Fibroblast of the aortic adventitia (primary cell): ENCODE data around the gene C2orf92. TPM values are rescaled to one million over a fixed set of nuclear protein-coding genes. Genes with fewer than 3 reads are reported as not detected.

Source experiments
- DNase-seq: peaks from one replicate; pipeline ENCODE4 v3.0.0-alpha.2; 2010; ENCODE audit warnings: low read depth
- H3K4me3 ChIP-seq: 2 replicates; pipeline ENCODE4 v1.5.1; 2011; ENCODE audit warnings: low read depth, mild to moderate bottlenecking, control low read depth, low read length, moderate library complexity
- total RNA-seq: library from RNA; depleted of rRNA; stranded (reverse); fragments of >200 nt; gene quantifications from 2 replicates; pipeline ENCODE4 v1.2.3, GENCODE V29; 2012; ENCODE audit warnings: low replicate concordance
- TF ChIP-seq, protein P1 (sequence below): IDR thresholded peaks from 2 replicates; pipeline ENCODE4 v1.5.1; 2011; ENCODE audit warnings: mild to moderate bottlenecking, low read length, control low read depth, inconsistent platforms; ENCODE audit not compliant: insufficient read depth

Gene C2orf92
- total RNA-seq, 1 donor: 2.0 TPM

DNA sequence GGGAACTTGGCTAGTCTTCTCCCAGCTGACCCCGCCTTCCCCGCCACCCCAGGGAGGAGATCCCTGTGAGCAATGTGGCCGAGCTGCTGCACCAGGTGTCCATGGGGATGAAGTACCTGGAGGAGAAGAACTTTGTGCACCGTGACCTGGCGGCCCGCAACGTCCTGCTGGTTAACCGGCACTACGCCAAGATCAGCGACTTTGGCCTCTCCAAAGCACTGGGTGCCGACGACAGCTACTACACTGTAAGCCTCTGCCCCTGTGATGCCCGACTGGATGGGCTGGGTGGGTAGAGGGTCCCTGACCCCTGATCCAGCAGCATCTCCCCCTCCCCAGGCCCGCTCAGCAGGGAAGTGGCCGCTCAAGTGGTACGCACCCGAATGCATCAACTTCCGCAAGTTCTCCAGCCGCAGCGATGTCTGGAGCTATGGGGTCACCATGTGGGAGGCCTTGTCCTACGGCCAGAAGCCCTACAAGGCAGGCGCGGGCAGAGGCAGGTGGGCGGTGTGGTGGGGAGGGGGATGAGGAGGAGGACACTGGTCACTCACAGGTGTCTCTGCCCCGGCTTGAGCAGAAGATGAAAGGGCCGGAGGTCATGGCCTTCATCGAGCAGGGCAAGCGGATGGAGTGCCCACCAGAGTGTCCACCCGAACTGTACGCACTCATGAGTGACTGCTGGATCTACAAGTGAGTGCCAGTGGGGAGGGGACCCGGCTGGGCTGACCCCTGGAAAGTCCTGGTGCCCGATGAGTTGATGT lies 68.1 kb downstream of the C2orf92 start:
- H3K4me3 ChIP-seq: no peak overlapping the region
- no peak for DNase-seq

GRCh38 chr2:97738179-97739019 lies 68.9 kb downstream of the C2orf92 start:
- TF ChIP-seq, protein P1, sequence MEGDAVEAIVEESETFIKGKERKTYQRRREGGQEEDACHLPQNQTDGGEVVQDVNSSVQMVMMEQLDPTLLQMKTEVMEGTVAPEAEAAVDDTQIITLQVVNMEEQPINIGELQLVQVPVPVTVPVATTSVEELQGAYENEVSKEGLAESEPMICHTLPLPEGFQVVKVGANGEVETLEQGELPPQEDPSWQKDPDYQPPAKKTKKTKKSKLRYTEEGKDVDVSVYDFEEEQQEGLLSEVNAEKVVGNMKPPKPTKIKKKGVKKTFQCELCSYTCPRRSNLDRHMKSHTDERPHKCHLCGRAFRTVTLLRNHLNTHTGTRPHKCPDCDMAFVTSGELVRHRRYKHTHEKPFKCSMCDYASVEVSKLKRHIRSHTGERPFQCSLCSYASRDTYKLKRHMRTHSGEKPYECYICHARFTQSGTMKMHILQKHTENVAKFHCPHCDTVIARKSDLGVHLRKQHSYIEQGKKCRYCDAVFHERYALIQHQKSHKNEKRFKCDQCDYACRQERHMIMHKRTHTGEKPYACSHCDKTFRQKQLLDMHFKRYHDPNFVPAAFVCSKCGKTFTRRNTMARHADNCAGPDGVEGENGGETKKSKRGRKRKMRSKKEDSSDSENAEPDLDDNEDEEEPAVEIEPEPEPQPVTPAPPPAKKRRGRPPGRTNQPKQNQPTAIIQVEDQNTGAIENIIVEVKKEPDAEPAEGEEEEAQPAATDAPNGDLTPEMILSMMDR: no peak
- no peak overlapping the region for H3K4me3 ChIP-seq
- no peak for DNase-seq

More for the DNA sequence above, 68.1 kb downstream of the C2orf92 start:
- TF ChIP-seq, protein P1: no peak

DNA sequence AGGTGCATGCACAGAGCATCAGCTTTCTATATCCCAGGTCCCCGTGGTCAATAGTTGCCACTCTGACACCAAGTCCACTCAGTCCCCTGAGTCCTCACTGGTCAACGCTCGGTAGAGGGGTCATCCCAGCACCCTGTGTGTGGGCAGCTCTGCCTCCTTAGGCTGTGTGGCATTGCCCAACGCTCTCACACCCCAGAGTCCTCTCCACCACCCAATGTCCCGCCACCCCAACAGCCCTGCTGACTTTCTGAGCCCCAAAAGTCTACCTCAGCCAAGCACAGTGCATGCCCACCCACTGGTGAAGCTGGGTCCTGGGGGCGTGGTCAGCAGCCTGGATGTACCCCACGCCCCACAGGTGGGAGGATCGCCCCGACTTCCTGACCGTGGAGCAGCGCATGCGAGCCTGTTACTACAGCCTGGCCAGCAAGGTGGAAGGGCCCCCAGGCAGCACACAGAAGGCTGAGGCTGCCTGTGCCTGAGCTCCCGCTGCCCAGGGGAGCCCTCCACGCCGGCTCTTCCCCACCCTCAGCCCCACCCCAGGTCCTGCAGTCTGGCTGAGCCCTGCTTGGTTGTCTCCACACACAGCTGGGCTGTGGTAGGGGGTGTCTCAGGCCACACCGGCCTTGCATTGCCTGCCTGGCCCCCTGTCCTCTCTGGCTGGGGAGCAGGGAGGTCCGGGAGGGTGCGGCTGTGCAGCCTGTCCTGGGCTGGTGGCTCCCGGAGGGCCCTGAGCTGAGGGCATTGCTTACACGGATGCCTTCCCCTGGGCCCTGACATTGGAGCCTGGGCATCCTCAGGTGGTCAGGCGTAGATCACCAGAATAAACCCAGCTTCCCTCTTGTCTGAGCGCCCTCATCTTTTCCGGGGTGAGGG lies 69.7 kb downstream of the C2orf92 start:
- DNase-seq: no peak
- TF ChIP-seq, protein P1: no peak
- no peak overlapping the region for H3K4me3 ChIP-seq

DNA sequence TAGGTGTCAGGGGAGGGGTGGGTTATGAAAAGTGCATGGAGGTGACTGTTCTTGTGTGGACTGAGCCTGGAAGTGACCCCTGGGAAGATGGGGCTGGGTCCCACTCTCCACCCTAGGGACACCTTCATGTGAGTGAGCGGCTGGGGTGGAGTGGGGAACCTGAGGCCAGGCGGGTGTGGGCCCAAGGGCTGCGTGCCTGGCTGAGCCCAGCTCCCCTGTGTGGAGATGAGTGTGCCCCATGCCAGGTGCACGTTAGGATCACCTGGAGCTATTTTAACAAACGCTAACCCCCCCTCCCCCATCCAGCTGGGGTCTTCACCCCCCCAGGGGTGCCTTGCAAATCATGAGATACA lies 70.4 kb downstream of the C2orf92 start:
- no peak for DNase-seq
- no peak overlapping the region for H3K4me3 ChIP-seq
- TF ChIP-seq, protein P1: no peak

DNA sequence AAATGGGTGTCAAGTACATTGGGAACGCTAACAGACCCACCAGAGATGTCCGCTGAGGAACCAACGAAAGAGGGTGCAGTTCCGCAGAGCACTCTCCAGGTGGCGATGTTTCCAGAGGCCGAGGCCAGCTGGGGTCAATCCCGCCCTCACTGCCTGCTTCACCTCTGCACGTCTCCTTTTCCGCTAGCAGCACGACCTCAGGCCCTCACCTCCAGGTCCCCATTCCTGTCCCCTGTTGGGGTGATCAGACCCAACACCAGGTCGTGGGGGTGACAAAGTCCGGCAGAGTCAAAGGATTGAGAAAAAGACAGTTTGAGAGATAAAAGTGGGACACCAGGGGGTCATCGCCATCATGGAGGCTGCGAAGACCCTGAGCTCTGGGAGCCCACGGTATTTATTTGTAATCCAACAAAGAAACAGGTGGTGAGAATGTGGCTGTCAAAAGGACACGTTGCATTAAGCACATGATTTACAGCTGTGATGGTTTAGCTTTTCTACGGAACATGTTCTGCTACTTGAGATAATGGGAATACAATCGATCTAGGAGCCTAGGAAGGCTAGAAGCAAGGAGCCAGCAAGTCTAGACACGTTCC lies 71.2 kb downstream of the C2orf92 start:
- DNase-seq: peak; percentile 33

More for the DNA sequence above, 71.2 kb downstream of the C2orf92 start:
- TF ChIP-seq, protein P1: peak; percentile 87
- H3K4me3 ChIP-seq: no peak overlapping the region
